ENCODE data around the gene BCL11A. TPM values are rescaled to one million over a fixed set of nuclear protein-coding genes. Genes with fewer than 3 reads are reported as not detected.

BCL11A gene
- total RNA-seq, 4 donors from 2014 or later = 4.6 to 12.8 (median 9.0) TPM

DNA sequence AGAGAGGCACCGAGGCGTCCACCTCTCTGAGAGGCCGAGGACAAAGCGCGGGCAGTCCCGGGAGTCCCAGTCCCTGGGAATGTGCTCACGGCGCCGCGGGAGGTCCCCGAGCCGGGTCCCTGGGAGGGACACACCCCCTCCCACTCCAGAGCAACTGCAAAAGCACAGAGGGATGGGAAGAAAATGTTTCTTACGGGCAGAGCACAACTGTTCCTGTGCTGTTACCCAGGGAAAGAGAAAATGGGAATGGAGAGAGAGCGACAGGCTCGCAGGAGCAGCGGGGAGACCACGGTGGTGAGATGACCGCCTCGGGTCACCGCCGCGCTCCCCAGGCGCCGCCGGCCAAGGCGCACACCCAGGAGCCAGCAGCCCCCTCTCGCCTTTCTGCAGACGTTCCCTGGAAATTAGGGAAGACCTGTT is 1.2 kb upstream of the BCL11A start:
- TF ChIP-seq, protein P1, sequence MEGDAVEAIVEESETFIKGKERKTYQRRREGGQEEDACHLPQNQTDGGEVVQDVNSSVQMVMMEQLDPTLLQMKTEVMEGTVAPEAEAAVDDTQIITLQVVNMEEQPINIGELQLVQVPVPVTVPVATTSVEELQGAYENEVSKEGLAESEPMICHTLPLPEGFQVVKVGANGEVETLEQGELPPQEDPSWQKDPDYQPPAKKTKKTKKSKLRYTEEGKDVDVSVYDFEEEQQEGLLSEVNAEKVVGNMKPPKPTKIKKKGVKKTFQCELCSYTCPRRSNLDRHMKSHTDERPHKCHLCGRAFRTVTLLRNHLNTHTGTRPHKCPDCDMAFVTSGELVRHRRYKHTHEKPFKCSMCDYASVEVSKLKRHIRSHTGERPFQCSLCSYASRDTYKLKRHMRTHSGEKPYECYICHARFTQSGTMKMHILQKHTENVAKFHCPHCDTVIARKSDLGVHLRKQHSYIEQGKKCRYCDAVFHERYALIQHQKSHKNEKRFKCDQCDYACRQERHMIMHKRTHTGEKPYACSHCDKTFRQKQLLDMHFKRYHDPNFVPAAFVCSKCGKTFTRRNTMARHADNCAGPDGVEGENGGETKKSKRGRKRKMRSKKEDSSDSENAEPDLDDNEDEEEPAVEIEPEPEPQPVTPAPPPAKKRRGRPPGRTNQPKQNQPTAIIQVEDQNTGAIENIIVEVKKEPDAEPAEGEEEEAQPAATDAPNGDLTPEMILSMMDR (IDR thresholded peaks at IDR 0.05) = no peak
- no peak for TF ChIP-seq POLR2A (IDR thresholded peaks at IDR 0.05)
- Histone ChIP-seq H3K27ac (peak overlapping the region in 2 of 3 donors; percentile 21 to 25), H3K27me3 (peaks cover 3% of the 10 kb centered on the region), H3K4me3 (replicated peaks in 1 of 3) (peak overlapping the region; percentile 18 to 57 (median 27)), H3K9me3 (no peaks in the 10 kb centered on the region), H3K36me3 (no peaks in the 10 kb centered on the region), H3K4me1 (peaks cover 27 to 29% of the 10 kb centered on the region in 2 donors)
- WGBS, 2 donors = 0% methylated on average over 18 to 28 of the region's 28 CpGs
- intact Hi-C loops (cut with DNase I) = loop anchor here (10.0 kb wide), 1 partner anchor 1260 kb away; no protein-coding TSS in a partner anchor
- DNase-seq = peak; percentile 72 to 73

DNA sequence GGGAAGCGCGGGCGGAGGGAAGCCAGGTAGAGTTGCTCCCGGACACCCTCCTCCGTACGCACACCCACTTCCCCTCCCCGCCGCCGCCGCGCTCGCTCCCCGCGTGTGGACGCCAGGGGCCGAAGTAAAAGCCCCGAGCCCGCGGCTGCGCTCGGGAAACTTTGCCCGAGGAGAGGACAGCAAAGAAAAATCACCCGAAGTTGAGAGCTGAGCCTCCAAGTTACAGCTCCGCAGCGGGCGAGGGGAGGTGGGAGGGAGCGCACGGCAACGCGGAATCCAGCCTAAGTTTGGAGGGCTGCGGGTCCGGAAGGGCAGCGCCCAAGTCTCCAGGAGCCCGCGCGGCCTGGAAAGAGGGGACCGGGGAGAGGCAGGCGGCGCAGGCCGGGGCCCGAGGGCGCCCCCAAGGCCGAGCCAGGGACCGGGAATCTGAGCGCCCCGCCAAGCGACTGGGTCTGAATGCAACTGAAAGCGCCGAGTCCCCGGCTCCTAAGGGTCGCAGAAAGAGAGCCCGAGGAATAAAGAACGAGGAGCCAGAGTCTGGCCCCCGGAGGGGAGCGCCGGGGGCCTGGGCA is 706 bp upstream of the BCL11A start:
- peak; percentile 56 to 63 for DNase-seq
- intact Hi-C loops (cut with DNase I) = loop anchor here (10.0 kb wide), 1 partner anchor 1259 kb away; no protein-coding TSS in a partner anchor
- Histone ChIP-seq H3K4me3 (replicated peaks in 1 of 3) (peak overlapping the region; percentile 18 to 57 (median 27)), H3K4me1 (peaks cover 28 to 34% of the 10 kb centered on the region in 2 donors), H3K36me3 (no peaks in the 10 kb centered on the region), H3K27ac (peak overlapping the region; percentile 21 to 64 (median 25)), H3K9me3 (no peaks in the 10 kb centered on the region), H3K27me3 (peaks cover 3% of the 10 kb centered on the region)
- TF ChIP-seq, protein P1 (IDR thresholded peaks at IDR 0.05) = no peak
- peak in 1 of 2 donors; percentile 4 for TF ChIP-seq POLR2A (IDR thresholded peaks at IDR 0.05)
- 0% methylated on average over 26 to 47 of the region's 56 CpGs for WGBS, 2 donors

DNA sequence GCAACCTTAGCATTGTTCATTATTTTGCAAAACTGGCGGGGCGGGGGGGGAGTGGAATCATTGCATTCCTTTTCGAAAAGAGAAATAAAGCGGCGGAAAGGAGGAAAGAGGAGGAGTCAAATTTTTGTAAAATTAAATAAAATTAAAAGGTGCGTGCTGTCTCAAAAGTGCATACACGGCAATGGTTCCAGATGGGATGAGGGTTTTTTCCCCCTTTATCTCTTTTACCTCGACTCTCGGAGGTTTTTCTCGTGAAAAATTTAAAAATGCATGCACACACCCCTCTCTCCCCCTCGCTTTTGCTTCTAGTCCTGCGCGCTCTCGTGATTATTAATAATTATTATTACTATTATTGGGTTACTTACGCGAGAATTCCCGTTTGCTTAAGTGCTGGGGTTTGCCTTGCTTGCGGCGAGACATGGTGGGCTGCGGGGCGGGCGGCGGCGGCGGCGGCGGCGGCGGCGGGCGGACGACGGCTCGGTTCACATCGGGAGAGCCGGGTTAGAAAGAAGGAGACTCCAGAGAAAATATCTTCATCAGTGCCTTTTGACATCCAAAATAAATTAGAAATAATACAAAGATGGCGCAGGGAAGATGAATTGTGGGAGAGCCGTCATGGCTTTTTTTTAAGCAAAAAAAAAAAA is 481 bp downstream of the BCL11A start:
- Histone ChIP-seq H3K4me1 (peaks cover 32 to 37% of the 10 kb centered on the region in 2 donors), H3K27ac (no peak overlapping the region), H3K27me3 (peaks cover 3% of the 10 kb centered on the region), H3K4me3 (replicated peaks in 1 of 3) (peak overlapping the region in 2 of 3 donors; percentile 57 to 64), H3K36me3 (no peaks in the 10 kb centered on the region), H3K9me3 (no peaks in the 10 kb centered on the region)
- TF ChIP-seq, protein P1 (IDR thresholded peaks at IDR 0.05) = no peak
- TF ChIP-seq POLR2A (IDR thresholded peaks at IDR 0.05) = no peak
- 1 to 3% methylated on average over 38 of the region's 38 CpGs for WGBS, 2 donors
- intact Hi-C loops (cut with DNase I) = loop anchor here (10.0 kb wide), 1 partner anchor 1258 kb away; no protein-coding TSS in a partner anchor
- no peak for DNase-seq

DNA sequence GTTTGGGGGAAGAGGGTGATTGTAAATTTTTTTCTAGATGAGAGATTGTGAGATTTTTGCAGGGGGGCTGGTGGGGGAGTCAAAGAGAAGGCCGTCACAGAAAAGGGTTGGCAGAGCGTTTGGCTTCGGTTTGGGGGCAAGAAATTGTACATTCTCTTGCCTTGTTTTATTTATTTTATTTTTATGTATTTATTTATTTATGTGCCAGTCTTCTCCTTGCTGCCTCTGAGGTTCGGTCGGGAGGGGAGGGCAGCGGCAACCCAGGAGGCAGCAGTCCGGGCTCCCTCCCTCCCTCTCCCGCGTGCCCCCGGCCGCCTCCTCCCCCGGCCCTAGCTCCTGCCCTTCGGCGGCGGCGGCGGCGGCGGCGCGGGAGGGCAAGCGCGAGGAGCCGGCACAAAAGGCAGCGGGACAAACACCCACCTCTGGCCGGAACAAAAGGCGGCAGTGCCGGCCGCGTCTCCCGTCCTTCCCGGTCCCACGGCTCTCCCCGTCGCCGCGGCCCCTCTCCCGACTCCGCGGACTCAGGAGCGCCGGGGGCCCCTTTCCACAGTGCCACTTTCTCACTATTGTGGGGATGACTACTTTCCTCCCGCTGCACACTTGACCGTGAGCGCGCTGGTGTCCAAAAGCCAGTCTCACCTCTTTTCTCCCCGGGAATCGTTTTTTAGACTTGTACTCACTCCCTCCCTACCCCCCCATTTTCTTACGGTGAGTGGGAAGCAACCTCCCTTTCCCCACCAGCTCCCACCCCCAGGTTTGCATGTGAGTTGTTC is 1.2 kb downstream of the BCL11A start:
- Histone ChIP-seq H3K4me1 (peaks cover 32 to 36% of the 10 kb centered on the region in 2 donors), H3K27ac (no peak overlapping the region), H3K4me3 (replicated peaks in 1 of 3) (peak overlapping the region in 2 of 3 donors; percentile 57 to 64)

More for the DNA sequence above, 1.2 kb downstream of the BCL11A start:
- Histone ChIP-seq H3K36me3 (no peaks in the 10 kb centered on the region), H3K27me3 (peaks cover under 1% of the 10 kb centered on the region), H3K9me3 (no peaks in the 10 kb centered on the region)
- WGBS, 2 donors = 0 to 1% methylated on average over 48 to 49 of the region's 49 CpGs
- peak in 1 of 2 donors; percentile 49 for DNase-seq
- TF ChIP-seq, protein P1 (IDR thresholded peaks at IDR 0.05) = no peak
- no peak for TF ChIP-seq POLR2A (IDR thresholded peaks at IDR 0.05)
- intact Hi-C loops (cut with DNase I) = loop anchor here (10.0 kb wide), 1 partner anchor 1257 kb away; no protein-coding TSS in a partner anchor
